ENCODE results near the gene JADE2. TPM values are rescaled to one million over a fixed set of nuclear protein-coding genes. Genes with fewer than 3 reads are reported as not detected.

The JADE2 gene
- total and polyA plus RNA-seq, 2 donors: 11.8 to 14.1 TPM

DNA sequence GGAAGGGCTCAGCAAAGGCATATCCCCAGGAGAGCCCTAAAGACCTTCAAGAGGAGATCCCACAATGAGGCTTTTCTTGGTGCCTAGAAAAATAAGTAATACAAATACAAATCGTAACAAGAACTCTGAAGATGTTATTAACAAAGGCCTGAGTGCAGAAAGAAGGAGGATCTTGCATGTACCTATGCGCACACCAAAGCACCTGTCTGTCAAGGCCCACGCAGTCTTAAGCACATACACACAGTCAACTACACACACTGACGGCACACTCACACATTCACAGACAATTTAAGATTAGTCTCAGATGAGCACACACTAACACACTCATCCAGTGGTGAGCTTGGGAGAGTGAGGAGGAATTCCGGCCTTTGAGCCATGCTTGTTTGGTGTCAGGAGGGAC, 38.5 kb downstream of the JADE2 start:
- WGBS: 77% methylated on average over 5 of the region's 5 CpGs
- H3K27ac ChIP-seq (ENCODE audit: low read depth in 1 of 2, low read length in 1 of 2): no peak overlapping the region
- H3K36me3 ChIP-seq (ENCODE audit: control insufficient read depth in 2 of 2, insufficient read depth in 2 of 2, low read length in 1 of 2): peaks cover 84 to 97% of the 10 kb centered on the region in 2 donors
- no peaks in the 10 kb centered on the region for H3K9me3 ChIP-seq (ENCODE audit: control insufficient read depth in 2 of 2, insufficient read depth in 1 of 2, low read length in 1 of 2)
- no peak for DNase-seq (ENCODE audit: low read depth in 6 of 9, low spot score in 9 of 9)
- no peaks in the 10 kb centered on the region for H3K4me1 ChIP-seq (ENCODE audit: control insufficient read depth in 2 of 2, insufficient read depth in 2 of 2, low read length in 2 of 2)
- H3K27me3 ChIP-seq (ENCODE audit: control insufficient read depth in 2 of 2, insufficient read depth in 1 of 2, low read length in 1 of 2): no peaks in the 10 kb centered on the region
- H3K4me3 ChIP-seq (ENCODE audit: low read length in 2 of 2): no peak overlapping the region

DNA sequence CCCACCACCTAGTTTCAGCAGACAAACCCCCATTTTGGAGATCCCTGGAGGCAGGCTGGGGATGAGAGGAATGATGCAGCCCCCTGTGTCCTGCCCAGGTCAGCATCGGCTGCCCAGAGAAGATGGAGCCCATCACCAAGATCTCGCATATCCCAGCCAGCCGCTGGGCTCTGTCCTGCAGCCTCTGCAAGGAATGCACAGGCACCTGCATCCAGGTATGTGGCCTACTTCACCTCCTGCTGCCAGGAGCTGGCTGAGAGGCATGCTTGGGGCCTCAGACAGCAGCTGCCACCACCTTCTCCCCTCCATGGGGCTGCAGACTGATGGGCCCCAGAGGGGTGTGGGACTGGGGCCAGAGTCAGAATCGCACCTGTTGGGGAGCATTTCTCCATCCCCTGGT, 38.9 kb downstream of the JADE2 start:
- peaks cover 84 to 98% of the 10 kb centered on the region in 2 donors for H3K36me3 ChIP-seq (ENCODE audit: control insufficient read depth in 2 of 2, insufficient read depth in 2 of 2, low read length in 1 of 2)
- DNase-seq (ENCODE audit: low read depth in 6 of 9, low spot score in 9 of 9): no peak
- 97% methylated on average over 4 of the region's 4 CpGs for WGBS
- H3K27ac ChIP-seq (ENCODE audit: low read depth in 1 of 2, low read length in 1 of 2): no peak overlapping the region
- H3K4me1 ChIP-seq (ENCODE audit: control insufficient read depth in 2 of 2, insufficient read depth in 2 of 2, low read length in 2 of 2): no peaks in the 10 kb centered on the region
- H3K4me3 ChIP-seq (ENCODE audit: low read length in 2 of 2): no peak overlapping the region
- no peaks in the 10 kb centered on the region for H3K9me3 ChIP-seq (ENCODE audit: control insufficient read depth in 2 of 2, insufficient read depth in 1 of 2, low read length in 1 of 2)
- no peaks in the 10 kb centered on the region for H3K27me3 ChIP-seq (ENCODE audit: control insufficient read depth in 2 of 2, insufficient read depth in 1 of 2, low read length in 1 of 2)

DNA sequence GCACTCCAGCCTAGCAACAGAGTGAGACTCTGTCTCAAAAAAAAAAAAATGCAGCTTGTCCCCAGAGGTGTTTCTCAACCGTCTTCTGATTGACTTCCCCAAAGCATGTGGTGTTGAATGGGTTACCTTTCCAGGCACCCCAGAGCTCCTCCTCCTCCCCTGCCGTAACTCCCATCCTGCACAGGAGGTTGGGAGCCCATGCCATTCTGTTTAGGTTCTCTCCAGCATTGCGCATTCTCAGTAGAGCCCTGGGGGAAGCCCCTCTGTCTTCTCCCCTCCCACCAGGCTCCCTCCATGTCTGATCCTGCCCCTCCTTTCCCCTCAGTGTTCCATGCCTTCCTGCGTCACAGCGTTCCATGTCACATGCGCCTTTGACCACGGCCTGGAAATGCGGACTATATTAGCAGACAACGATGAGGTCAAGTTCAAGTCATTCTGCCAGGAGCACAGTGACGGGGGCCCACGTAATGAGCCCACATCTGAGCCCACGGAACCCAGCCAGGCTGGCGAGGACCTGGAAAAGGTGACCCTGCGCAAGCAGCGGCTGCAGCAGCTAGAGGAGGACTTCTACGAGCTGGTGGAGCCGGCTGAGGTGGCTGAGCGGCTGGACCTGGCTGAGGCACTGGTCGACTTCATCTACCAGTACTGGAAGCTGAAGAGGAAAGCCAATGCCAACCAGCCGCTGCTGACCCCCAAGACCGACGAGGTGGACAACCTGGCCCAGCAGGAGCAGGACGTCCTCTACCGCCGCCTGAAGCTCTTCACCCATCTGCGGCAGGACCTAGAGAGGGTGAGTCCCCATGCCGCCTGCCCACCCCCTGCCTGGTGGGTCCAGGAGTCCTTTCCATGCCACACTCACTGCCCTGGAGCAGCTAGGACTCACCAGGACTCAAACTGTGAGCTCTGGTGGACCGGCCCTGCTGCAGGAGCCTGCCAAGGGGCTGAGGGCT, 40.6 kb downstream of the JADE2 start:
- Histone ChIP-seq H3K36me3 (ENCODE audit: control insufficient read depth in 2 of 2, insufficient read depth in 2 of 2, low read length in 1 of 2) (peaks cover 76 to 97% of the 10 kb centered on the region in 2 donors), H3K9me3 (ENCODE audit: control insufficient read depth in 2 of 2, insufficient read depth in 1 of 2, low read length in 1 of 2) (no peaks in the 10 kb centered on the region), H3K4me3 (ENCODE audit: low read length in 2 of 2) (no peak overlapping the region), H3K27ac (ENCODE audit: low read depth in 1 of 2, low read length in 1 of 2) (no peak overlapping the region), H3K4me1 (ENCODE audit: control insufficient read depth in 2 of 2, insufficient read depth in 2 of 2, low read length in 2 of 2) (no peaks in the 10 kb centered on the region), H3K27me3 (ENCODE audit: control insufficient read depth in 2 of 2, insufficient read depth in 1 of 2, low read length in 1 of 2) (no peaks in the 10 kb centered on the region)
- WGBS: 98% methylated on average over 28 of the region's 28 CpGs
- DNase-seq (ENCODE audit: low read depth in 6 of 9, low spot score in 9 of 9): no peak

DNA sequence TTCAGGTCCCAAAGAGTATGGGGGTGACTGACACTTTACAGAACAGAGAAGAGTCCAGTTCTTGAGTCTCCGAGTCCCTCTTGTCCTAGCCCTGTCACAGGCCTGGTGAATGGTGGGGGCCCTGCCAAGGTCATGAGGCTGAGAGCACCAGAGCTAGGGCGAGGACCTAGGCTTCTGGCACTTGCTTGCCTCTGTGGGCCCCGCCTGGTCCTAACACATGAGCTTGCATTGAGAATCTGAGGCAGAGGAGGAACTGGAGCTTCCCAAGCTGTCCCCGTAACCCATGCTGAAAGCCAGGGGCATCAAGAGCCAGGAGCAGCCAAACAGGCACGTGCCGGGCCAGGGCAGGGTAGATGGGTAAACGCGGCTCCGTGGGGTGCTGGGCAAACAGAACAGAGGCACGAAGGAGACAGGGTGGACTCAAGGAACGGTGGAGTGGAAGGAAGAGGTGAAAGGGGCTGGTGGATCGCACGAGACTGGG, 41.3 kb downstream of the JADE2 start:
- H3K4me1 ChIP-seq (ENCODE audit: control insufficient read depth in 2 of 2, insufficient read depth in 2 of 2, low read length in 2 of 2): no peaks in the 10 kb centered on the region
- H3K27ac ChIP-seq (ENCODE audit: low read depth in 1 of 2, low read length in 1 of 2): no peak overlapping the region
- DNase-seq (ENCODE audit: low read depth in 6 of 9, low spot score in 9 of 9): no peak
- no peak overlapping the region for H3K4me3 ChIP-seq (ENCODE audit: low read length in 2 of 2)
- 98% methylated on average over 13 of the region's 13 CpGs for WGBS
- H3K27me3 ChIP-seq (ENCODE audit: control insufficient read depth in 2 of 2, insufficient read depth in 1 of 2, low read length in 1 of 2): no peaks in the 10 kb centered on the region
- no peaks in the 10 kb centered on the region for H3K9me3 ChIP-seq (ENCODE audit: control insufficient read depth in 2 of 2, insufficient read depth in 1 of 2, low read length in 1 of 2)
- H3K36me3 ChIP-seq (ENCODE audit: control insufficient read depth in 2 of 2, insufficient read depth in 2 of 2, low read length in 1 of 2): peaks cover 69 to 94% of the 10 kb centered on the region in 2 donors

DNA sequence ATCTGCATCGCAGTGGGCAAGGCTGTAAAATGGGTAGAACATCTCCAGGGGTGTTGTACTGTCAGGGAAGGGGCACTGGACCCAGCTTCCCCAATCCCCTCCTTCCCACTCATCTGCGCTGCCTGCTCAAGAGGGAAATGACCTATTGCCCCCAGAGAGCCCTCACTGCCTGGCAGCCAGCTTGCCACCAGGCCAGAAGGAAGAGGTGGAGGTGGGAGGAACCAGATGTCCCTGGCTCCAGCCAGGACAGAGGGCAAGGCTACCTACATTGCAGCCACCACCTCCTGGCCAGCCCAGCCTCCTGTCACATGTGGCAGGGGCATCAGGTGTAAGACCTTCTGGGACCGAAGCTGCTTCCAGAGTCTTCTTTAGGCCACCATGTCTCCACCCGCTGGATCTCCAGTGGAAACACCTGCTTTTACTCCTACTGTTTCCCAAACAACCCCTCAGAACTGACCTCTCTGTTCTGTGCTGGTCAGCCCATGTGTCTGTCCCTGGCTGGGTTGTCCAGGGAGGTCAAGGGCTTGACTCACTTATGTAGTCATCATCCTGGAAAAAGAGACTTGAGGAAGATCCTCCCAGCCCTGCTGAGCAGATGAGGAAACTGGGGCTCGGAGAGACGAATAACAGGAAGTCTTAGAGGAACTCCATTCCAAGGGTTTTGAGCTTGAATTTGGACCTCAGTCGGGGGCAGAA, 42.3 kb downstream of the JADE2 start:
- Histone ChIP-seq H3K27ac (ENCODE audit: low read depth in 1 of 2, low read length in 1 of 2) (no peak overlapping the region), H3K27me3 (ENCODE audit: control insufficient read depth in 2 of 2, insufficient read depth in 1 of 2, low read length in 1 of 2) (no peaks in the 10 kb centered on the region), H3K36me3 (ENCODE audit: control insufficient read depth in 2 of 2, insufficient read depth in 2 of 2, low read length in 1 of 2) (peaks cover 70 to 94% of the 10 kb centered on the region in 2 donors), H3K4me1 (ENCODE audit: control insufficient read depth in 2 of 2, insufficient read depth in 2 of 2, low read length in 2 of 2) (no peaks in the 10 kb centered on the region), H3K9me3 (ENCODE audit: control insufficient read depth in 2 of 2, insufficient read depth in 1 of 2, low read length in 1 of 2) (no peaks in the 10 kb centered on the region), H3K4me3 (ENCODE audit: low read length in 2 of 2) (no peak overlapping the region)
- WGBS: 91% methylated on average over 7 of the region's 7 CpGs
- no peak for DNase-seq (ENCODE audit: low read depth in 6 of 9, low spot score in 9 of 9)

DNA sequence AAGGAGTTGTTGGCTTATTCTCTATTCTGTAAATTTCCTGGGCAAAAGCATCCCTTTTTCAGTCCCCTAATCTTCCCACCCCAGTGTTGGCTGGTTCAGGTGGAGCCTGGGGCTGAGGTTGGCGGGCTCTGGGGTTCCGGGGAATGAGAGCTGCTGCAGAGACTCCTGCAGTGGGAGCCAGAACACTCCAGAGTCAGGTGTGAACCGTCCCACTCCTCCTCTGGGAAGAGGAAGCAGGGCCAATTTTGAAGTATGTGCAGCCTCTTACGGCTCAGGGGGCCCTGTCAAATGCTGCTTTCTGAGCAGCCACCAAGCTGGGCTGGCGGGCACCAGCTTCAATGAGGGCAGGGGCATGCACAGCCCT, 42.8 kb downstream of the JADE2 start:
- Histone ChIP-seq H3K27me3 (ENCODE audit: control insufficient read depth in 2 of 2, insufficient read depth in 1 of 2, low read length in 1 of 2) (no peaks in the 10 kb centered on the region), H3K9me3 (ENCODE audit: control insufficient read depth in 2 of 2, insufficient read depth in 1 of 2, low read length in 1 of 2) (no peaks in the 10 kb centered on the region), H3K36me3 (ENCODE audit: control insufficient read depth in 2 of 2, insufficient read depth in 2 of 2, low read length in 1 of 2) (peaks cover 71 to 94% of the 10 kb centered on the region in 2 donors), H3K4me3 (ENCODE audit: low read length in 2 of 2) (no peak overlapping the region), H3K4me1 (ENCODE audit: control insufficient read depth in 2 of 2, insufficient read depth in 2 of 2, low read length in 2 of 2) (no peaks in the 10 kb centered on the region), H3K27ac (ENCODE audit: low read depth in 1 of 2, low read length in 1 of 2) (no peak overlapping the region)
- no peak for DNase-seq (ENCODE audit: low read depth in 6 of 9, low spot score in 9 of 9)
- 98% methylated on average over 5 of the region's 5 CpGs for WGBS

DNA sequence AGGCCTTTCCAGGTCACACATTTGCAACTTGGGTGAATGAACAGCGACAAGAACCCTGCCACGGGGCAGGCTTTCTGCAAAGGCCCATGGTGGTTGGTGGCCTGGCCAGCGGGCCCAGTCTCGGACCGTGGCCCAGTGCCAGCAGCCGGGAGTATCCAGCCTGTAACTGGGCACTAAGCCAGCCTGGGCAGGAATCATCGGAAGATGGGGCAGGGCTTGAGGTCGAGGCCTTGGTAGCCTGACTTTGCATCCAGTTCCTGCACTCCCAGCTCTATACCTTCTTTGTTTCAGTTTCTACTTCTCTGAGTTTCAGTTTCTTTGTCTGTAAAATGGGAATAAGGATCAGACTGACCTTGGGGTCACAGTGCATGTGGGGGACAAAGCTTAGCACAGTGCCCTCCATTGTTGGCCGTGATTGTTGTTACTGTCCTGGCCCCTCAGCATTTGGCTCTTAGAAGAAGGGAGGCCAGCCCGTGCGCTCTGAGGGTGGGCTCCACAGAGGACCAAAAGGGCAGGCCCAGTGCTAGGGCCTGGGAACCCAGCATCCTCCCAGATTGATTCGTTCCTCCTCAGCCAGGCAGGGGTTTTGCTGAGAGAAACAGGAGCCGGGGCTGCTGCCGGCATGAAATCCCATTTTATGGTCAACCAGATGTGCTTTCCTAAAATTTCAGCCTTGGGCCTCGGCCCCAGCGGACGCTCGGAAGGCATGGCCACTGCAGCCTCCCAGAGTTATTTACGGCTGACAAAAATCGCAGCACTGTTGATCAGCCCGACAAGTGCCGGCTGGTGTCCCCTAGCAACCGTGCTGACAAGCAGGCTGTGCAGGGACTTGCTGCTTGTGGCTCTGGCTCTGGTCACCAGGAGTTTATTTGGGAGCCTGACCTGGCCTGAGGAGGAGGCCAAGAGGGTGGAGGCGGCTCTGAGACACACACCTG, 43.6 kb downstream of the JADE2 start:
- Histone ChIP-seq H3K9me3 (ENCODE audit: control insufficient read depth in 2 of 2, insufficient read depth in 1 of 2, low read length in 1 of 2) (no peaks in the 10 kb centered on the region), H3K36me3 (ENCODE audit: control insufficient read depth in 2 of 2, insufficient read depth in 2 of 2, low read length in 1 of 2) (peaks cover 71 to 93% of the 10 kb centered on the region in 2 donors), H3K4me1 (ENCODE audit: control insufficient read depth in 2 of 2, insufficient read depth in 2 of 2, low read length in 2 of 2) (no peaks in the 10 kb centered on the region), H3K27me3 (ENCODE audit: control insufficient read depth in 2 of 2, insufficient read depth in 1 of 2, low read length in 1 of 2) (no peaks in the 10 kb centered on the region), H3K27ac (ENCODE audit: low read depth in 1 of 2, low read length in 1 of 2) (no peak overlapping the region), H3K4me3 (ENCODE audit: low read length in 2 of 2) (no peak overlapping the region)
- WGBS: 95% methylated on average over 24 of the region's 24 CpGs
- no peak for DNase-seq (ENCODE audit: low read depth in 6 of 9, low spot score in 9 of 9)

DNA sequence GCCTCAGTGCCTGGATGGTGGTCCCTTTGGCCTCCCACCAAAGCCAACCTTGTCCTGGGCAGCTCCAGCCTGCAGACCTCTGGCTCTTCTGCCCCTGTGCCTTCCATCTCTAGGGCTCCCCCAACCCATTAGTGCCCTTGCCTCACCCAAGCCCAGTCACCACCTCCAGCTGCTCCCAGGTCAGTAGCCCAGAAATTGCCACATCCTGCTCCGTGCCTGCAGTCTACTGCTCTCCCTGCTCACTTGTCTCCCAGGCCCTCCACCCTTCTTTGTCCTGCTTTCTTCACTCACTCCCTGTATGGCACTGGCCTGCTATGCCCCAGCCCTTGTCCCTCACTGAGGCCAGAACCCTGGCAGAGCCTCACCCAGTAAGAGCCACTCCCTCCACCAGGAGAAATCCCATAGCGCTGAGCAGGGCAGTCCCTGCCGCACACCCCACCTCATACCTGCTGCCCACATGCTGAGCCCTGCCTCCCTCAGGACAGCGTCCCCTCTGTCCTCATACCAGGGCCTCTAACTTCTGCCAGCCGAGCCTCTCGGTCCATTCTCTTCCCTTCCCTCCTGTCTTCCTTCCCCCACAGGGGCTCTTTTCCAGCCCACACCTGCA, 44.4 kb downstream of the JADE2 start:
- Histone ChIP-seq H3K27ac (ENCODE audit: low read depth in 1 of 2, low read length in 1 of 2) (no peak overlapping the region), H3K9me3 (ENCODE audit: control insufficient read depth in 2 of 2, insufficient read depth in 1 of 2, low read length in 1 of 2) (no peaks in the 10 kb centered on the region), H3K27me3 (ENCODE audit: control insufficient read depth in 2 of 2, insufficient read depth in 1 of 2, low read length in 1 of 2) (no peaks in the 10 kb centered on the region), H3K36me3 (ENCODE audit: control insufficient read depth in 2 of 2, insufficient read depth in 2 of 2, low read length in 1 of 2) (peaks cover 71 to 93% of the 10 kb centered on the region in 2 donors), H3K4me1 (ENCODE audit: control insufficient read depth in 2 of 2, insufficient read depth in 2 of 2, low read length in 2 of 2) (no peaks in the 10 kb centered on the region), H3K4me3 (ENCODE audit: low read length in 2 of 2) (no peak overlapping the region)
- 97% methylated on average over 6 of the region's 6 CpGs for WGBS
- no peak for DNase-seq (ENCODE audit: low read depth in 6 of 9, low spot score in 9 of 9)
